Measurements from ENCODE around the gene ST3GAL3.

Gene ST3GAL3

GRCh38 chr1:43958351-43959255 is 251.3 kb downstream of the ST3GAL3 start:
- DNase-seq, result peak in 7 of 56 donors; percentile 9 to 30 (median 20)

- DNase-seq, result no peak
These were observed 253.5 kb downstream of the ST3GAL3 start for GRCh38 chr1:43960798-43961197.

- DNase-seq, result peak in 3 of 56 donors; percentile 15 to 27 (median 26)
These were observed 254.4 kb downstream of the ST3GAL3 start for GRCh38 chr1:43961692-43962091.

GRCh38 chr1:43962324-43962723 is 255.0 kb downstream of the ST3GAL3 start:
- peak in 26 of 56 donors; percentile 20 to 63 (median 39) for DNase-seq

- DNase-seq, result no peak
These were observed 255.7 kb downstream of the ST3GAL3 start for GRCh38 chr1:43963006-43963405.

GRCh38 chr1:43963890-43964289 is 256.6 kb downstream of the ST3GAL3 start:
- DNase-seq, result no peak

- peak in 7 of 56 donors; percentile 11 to 32 (median 17) for DNase-seq
These were observed 258.0 kb downstream of the ST3GAL3 start for GRCh38 chr1:43965316-43965715.

GRCh38 chr1:43968348-43968948 is 261.1 kb downstream of the ST3GAL3 start:
- DNase-seq, result no peak

GRCh38 chr1:43969416-43969745 is 262.0 kb downstream of the ST3GAL3 start:
- DNase-seq, result no peak

GRCh38 chr1:43969746-43970466 is 262.6 kb downstream of the ST3GAL3 start, which contains the start of gene DPH2:
Gene DPH2, plus strand, starts transcription at chr1:43970010. Its CDS starts 166 bp downstream, at chr1:43970176.
- DNase-seq, result peak; percentile 43 to 99 (median 95)

GRCh38 chr1:43970502-43970901 is 263.2 kb downstream of the ST3GAL3 start:
- DNase-seq, result no peak

- no peak for DNase-seq
These were observed 263.6 kb downstream of the ST3GAL3 start for GRCh38 chr1:43970911-43971310.

- no peak for DNase-seq
These were observed 264.1 kb downstream of the ST3GAL3 start for GRCh38 chr1:43971336-43971980.

GRCh38 chr1:43973981-43974442 is 266.7 kb downstream of the ST3GAL3 start:
- DNase-seq, result no peak

- DNase-seq, result peak; percentile 68 to 99 (median 94)
These were observed 267.3 kb downstream of the ST3GAL3 start, which contains the start of gene ATP6V0B for GRCh38 chr1:43974443-43975248. Gene ATP6V0B, plus strand, starts transcription at chr1:43974960. Its CDS starts 81 bp downstream, at chr1:43975041.

GRCh38 chr1:43975249-43975961 is 268.1 kb downstream of the ST3GAL3 start:
- DNase-seq, result peak in 26 of 56 donors; percentile 18 to 58 (median 44)

- no peak for DNase-seq
These were observed 268.7 kb downstream of the ST3GAL3 start for GRCh38 chr1:43976045-43976444.

GRCh38 chr1:43976890-43977289 is 269.6 kb downstream of the ST3GAL3 start:
- no peak for DNase-seq

Measured in nucleus accumbens (tissue), 56 donors.